ENCODE data around the gene HCRTR1.

DNA sequence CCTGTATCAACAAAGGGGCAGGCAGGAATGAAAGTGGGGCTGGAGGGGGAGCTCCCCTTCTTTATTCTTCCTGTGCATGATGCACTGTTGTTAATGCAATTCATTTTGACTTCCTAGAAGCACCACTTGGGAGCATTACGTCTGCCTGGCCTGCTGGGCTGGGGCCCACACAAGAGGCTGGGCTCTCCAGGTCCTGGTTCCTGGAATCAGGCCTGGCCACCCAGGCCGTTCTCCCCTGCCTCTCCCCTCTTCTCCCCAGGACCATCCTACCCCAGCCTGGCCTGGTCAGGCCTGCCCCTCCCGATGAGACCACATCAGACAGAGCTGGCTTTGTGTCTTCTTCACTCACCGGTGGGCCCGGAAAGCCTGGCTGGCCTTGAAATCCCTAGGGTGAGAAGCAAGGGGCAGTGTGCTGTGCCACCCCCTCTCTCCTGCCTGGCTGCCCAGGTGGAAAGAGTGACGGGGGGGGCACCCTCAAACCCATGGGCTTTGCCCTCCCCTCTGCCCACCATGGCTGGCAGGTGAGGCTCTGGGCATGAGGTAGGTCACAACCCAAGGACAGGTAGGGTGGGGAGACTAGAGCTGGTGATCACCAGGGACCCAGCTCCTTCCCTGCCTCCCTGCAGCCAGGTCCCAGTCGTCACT, 47.9 kb downstream of the HCRTR1 start:
- TF ChIP-seq CTCF (IDR thresholded peaks at IDR 0.05) = no peak
- TF ChIP-seq EZH2 (IDR thresholded peaks at IDR 0.05; ENCODE audit: borderline replicate concordance, insufficient read depth, low read depth, low read length, poor library complexity, severe bottlenecking) = no peak

Measured in B cell (primary cell).